ENCODE results near the gene LIPC. TPM values are rescaled to one million over a fixed set of nuclear protein-coding genes. Genes with fewer than 3 reads are reported as not detected.

The LIPC gene
- total RNA-seq, 1 donor from 2014 or later: not detected

- Histone ChIP-seq H3K4me3 (no peak overlapping the region), H3K27ac (no peak overlapping the region), H3K27me3 (no peaks in the 10 kb centered on the region), H3K9me3 (no peaks in the 10 kb centered on the region), H3K36me3 (no peaks in the 10 kb centered on the region), H3K4me1 (no peaks in the 10 kb centered on the region)
- TF ChIP-seq CTCF (IDR thresholded peaks at IDR 0.05): no peak
- no peak for DNase-seq (ENCODE audit: low spot score in 2 of 2)
- intact Hi-C loops (cut with DNase I): no loop called here
Measured at GRCh38 chr15:58423205-58423604, 8.6 kb upstream of the LIPC start.

GRCh38 chr15:58423831-58424608, 7.8 kb upstream of the LIPC start:
- no peaks in the 10 kb centered on the region for H3K9me3 ChIP-seq
- no peaks in the 10 kb centered on the region for H3K4me1 ChIP-seq
- no peak for TF ChIP-seq CTCF (IDR thresholded peaks at IDR 0.05)
- intact Hi-C loops (cut with DNase I): no loop called here
- no peak overlapping the region for H3K27ac ChIP-seq
- no peaks in the 10 kb centered on the region for H3K27me3 ChIP-seq
- no peak overlapping the region for H3K4me3 ChIP-seq
- no peaks in the 10 kb centered on the region for H3K36me3 ChIP-seq
- no peak for DNase-seq (ENCODE audit: low spot score in 2 of 2)

GRCh38 chr15:58424722-58425121, 7.1 kb upstream of the LIPC start:
- H3K27me3 ChIP-seq: no peaks in the 10 kb centered on the region
- DNase-seq (ENCODE audit: low spot score in 2 of 2): no peak
- H3K36me3 ChIP-seq: no peaks in the 10 kb centered on the region
- TF ChIP-seq CTCF (IDR thresholded peaks at IDR 0.05): no peak
- no peak overlapping the region for H3K4me3 ChIP-seq
- no peaks in the 10 kb centered on the region for H3K4me1 ChIP-seq
- intact Hi-C loops (cut with DNase I): no loop called here
- no peak overlapping the region for H3K27ac ChIP-seq
- H3K9me3 ChIP-seq: no peaks in the 10 kb centered on the region

GRCh38 chr15:58425185-58425584, 6.6 kb upstream of the LIPC start:
- H3K36me3 ChIP-seq: no peaks in the 10 kb centered on the region
- intact Hi-C loops (cut with DNase I): no loop called here
- H3K27me3 ChIP-seq: no peaks in the 10 kb centered on the region
- no peaks in the 10 kb centered on the region for H3K9me3 ChIP-seq
- no peaks in the 10 kb centered on the region for H3K4me1 ChIP-seq
- H3K4me3 ChIP-seq: no peak overlapping the region
- DNase-seq (ENCODE audit: low spot score in 2 of 2): no peak
- no peak overlapping the region for H3K27ac ChIP-seq
- no peak for TF ChIP-seq CTCF (IDR thresholded peaks at IDR 0.05)

- H3K4me3 ChIP-seq: no peak overlapping the region
- no peaks in the 10 kb centered on the region for H3K4me1 ChIP-seq
- H3K36me3 ChIP-seq: no peaks in the 10 kb centered on the region
- TF ChIP-seq CTCF (IDR thresholded peaks at IDR 0.05): no peak
- DNase-seq (ENCODE audit: low spot score in 2 of 2): no peak
- no peak overlapping the region for H3K27ac ChIP-seq
- intact Hi-C loops (cut with DNase I): no loop called here
- H3K9me3 ChIP-seq: no peaks in the 10 kb centered on the region
- no peaks in the 10 kb centered on the region for H3K27me3 ChIP-seq
Measured at GRCh38 chr15:58425834-58426233, 6.0 kb upstream of the LIPC start.

All from ascending aorta (tissue), 2 donors.